ENCODE measurements around the gene MYH16. TPM values are rescaled to one million over a fixed set of nuclear protein-coding genes. Genes with fewer than 3 reads are reported as not detected.

The MYH16 gene
- total RNA-seq, 1 donor from 2014 or later = not detected

- Histone ChIP-seq H2AFZ (replicated peaks) (no peak overlapping the region), H3F3A (ENCODE audit: low read depth) (no peaks in the 10 kb centered on the region), H3K36me3 (no peaks in the 10 kb centered on the region), H3K4me1 (no peaks in the 10 kb centered on the region), H3K9me3 (ENCODE audit: low read depth) (no peaks in the 10 kb centered on the region), H3K4me2 (no peak overlapping the region), H3K27me3 (no peaks in the 10 kb centered on the region), H3K4me3 (no peak overlapping the region), H3K9ac (no peak overlapping the region), H3K27ac (no peak overlapping the region), H3K79me2 (ENCODE audit: low read depth) (no peaks in the 10 kb centered on the region), H4K20me1 (ENCODE audit: low read depth) (no peaks in the 10 kb centered on the region)
- H3K36me3 Mint-ChIP-seq = no peaks in the 10 kb centered on the region
- no peaks in the 10 kb centered on the region for H3K9me3 Mint-ChIP-seq
- no peak for DNase-seq (ENCODE audit: low spot score)
- no peak overlapping the region for H3K4me3 Mint-ChIP-seq
- H3K27me3 Mint-ChIP-seq (ENCODE audit: insufficient read depth, low read depth) = no peaks in the 10 kb centered on the region
- no peaks in the 10 kb centered on the region for H3K4me1 Mint-ChIP-seq
- no peak overlapping the region for H3K27ac Mint-ChIP-seq
- TF ChIP-seq CTCF (IDR thresholded peaks at IDR 0.05) (no peak), EZH2phosphoT487 (IDR thresholded peaks at IDR 0.05) (no peak), EZH2 (IDR thresholded peaks at IDR 0.05) (no peak)
Measured at GRCh38 chr7:99292127-99292526, 19.5 kb downstream of the MYH16 start.

- Mint-ChIP-seq H3K27me3 (ENCODE audit: insufficient read depth, low read depth) (no peaks in the 10 kb centered on the region), H3K4me1 (no peaks in the 10 kb centered on the region)
Measured at GRCh38 chr7:99293167-99293566, 20.5 kb downstream of the MYH16 start.

GRCh38 chr7:99293650-99294049 lies 21.0 kb downstream of the MYH16 start:
- H3K27me3 Mint-ChIP-seq (ENCODE audit: insufficient read depth, low read depth) = no peaks in the 10 kb centered on the region
- no peaks in the 10 kb centered on the region for H3K4me1 ChIP-seq
- no peak overlapping the region for H2AFZ ChIP-seq (replicated peaks)
- H3K9ac ChIP-seq = no peak overlapping the region
- H4K20me1 ChIP-seq (ENCODE audit: low read depth) = no peaks in the 10 kb centered on the region
- H3K4me1 Mint-ChIP-seq = no peaks in the 10 kb centered on the region
- DNase-seq (ENCODE audit: low spot score) = no peak
- no peaks in the 10 kb centered on the region for H3K36me3 ChIP-seq
- H3K27ac Mint-ChIP-seq = no peak overlapping the region
- no peaks in the 10 kb centered on the region for H3K9me3 ChIP-seq (ENCODE audit: low read depth)
- H3K27me3 ChIP-seq = no peaks in the 10 kb centered on the region
- no peak overlapping the region for H3K27ac ChIP-seq
- TF ChIP-seq EZH2phosphoT487 (IDR thresholded peaks at IDR 0.05) (no peak), CTCF (IDR thresholded peaks at IDR 0.05) (no peak), EZH2 (IDR thresholded peaks at IDR 0.05) (no peak)
- H3K9me3 Mint-ChIP-seq = no peaks in the 10 kb centered on the region
- no peaks in the 10 kb centered on the region for H3K36me3 Mint-ChIP-seq
- no peak overlapping the region for H3K4me2 ChIP-seq
- H3K79me2 ChIP-seq (ENCODE audit: low read depth) = no peaks in the 10 kb centered on the region
- no peaks in the 10 kb centered on the region for H3F3A ChIP-seq (ENCODE audit: low read depth)
- H3K4me3 ChIP-seq = no peak overlapping the region
- H3K4me3 Mint-ChIP-seq = no peak overlapping the region

More at GRCh38 chr7:99293167-99293566, 20.5 kb downstream of the MYH16 start:
- no peak overlapping the region for H3K27ac Mint-ChIP-seq
- Histone ChIP-seq H3K4me3 (no peak overlapping the region), H3K36me3 (no peaks in the 10 kb centered on the region), H3K4me2 (no peak overlapping the region), H2AFZ (replicated peaks) (no peak overlapping the region), H3F3A (ENCODE audit: low read depth) (no peaks in the 10 kb centered on the region), H3K79me2 (ENCODE audit: low read depth) (no peaks in the 10 kb centered on the region), H3K9me3 (ENCODE audit: low read depth) (no peaks in the 10 kb centered on the region), H4K20me1 (ENCODE audit: low read depth) (no peaks in the 10 kb centered on the region), H3K4me1 (no peaks in the 10 kb centered on the region), H3K27me3 (no peaks in the 10 kb centered on the region), H3K9ac (no peak overlapping the region), H3K27ac (no peak overlapping the region)
- no peaks in the 10 kb centered on the region for H3K36me3 Mint-ChIP-seq
- no peak overlapping the region for H3K4me3 Mint-ChIP-seq
- H3K9me3 Mint-ChIP-seq = no peaks in the 10 kb centered on the region
- no peak for DNase-seq (ENCODE audit: low spot score)
- no peak for TF ChIP-seq EZH2phosphoT487 (IDR thresholded peaks at IDR 0.05)
- TF ChIP-seq CTCF (IDR thresholded peaks at IDR 0.05) = no peak
- TF ChIP-seq EZH2 (IDR thresholded peaks at IDR 0.05) = no peak
